Central memory CD8-positive, alpha-beta T cell (primary cell): Measurements from ENCODE around the gene APCS.

ENCODE experiments used
- ATAC-seq: fragments of 150-1000 bp; cut with Tn5 transposase; replicated peaks from 2 replicates; pipeline ENCODE4 v1.10.0; 2022; ENCODE audit warnings: mild to moderate bottlenecking, moderate FRiP score, moderate number of reproducible peaks; ENCODE audit not compliant: poor library complexity, severe bottlenecking; ENCODE audit errors: extremely low read depth
- DNase-seq, 2 donors: peaks; one replicate each; pipeline ENCODE4 v3.0.0; 2021; ENCODE audit warnings: low spot score in 2 of 2
- H3K27ac Mint-ChIP-seq: one replicate; pipeline ENCODE4 v1.8.0; 2022; ENCODE audit warnings: low read depth, mild to moderate bottlenecking, moderate library complexity, mixed read lengths
- H3K27me3 Mint-ChIP-seq: one replicate; pipeline ENCODE4 v1.8.0; 2022; ENCODE audit warnings: mixed read lengths
- H3K36me3 Mint-ChIP-seq: one replicate; pipeline ENCODE4 v1.8.0; 2022; ENCODE audit warnings: mild to moderate bottlenecking, moderate library complexity, mixed read lengths; ENCODE audit not compliant: insufficient read depth
- H3K4me1 Mint-ChIP-seq: one replicate; pipeline ENCODE4 v1.8.0; 2022; ENCODE audit warnings: mixed read lengths
- H3K4me3 Mint-ChIP-seq: one replicate; pipeline ENCODE4 v1.8.0; 2022; ENCODE audit warnings: mild to moderate bottlenecking, moderate library complexity, mixed read lengths
- H3K9me3 Mint-ChIP-seq: one replicate; pipeline ENCODE4 v1.8.0; 2022; ENCODE audit warnings: mixed read lengths

Gene APCS

DNA sequence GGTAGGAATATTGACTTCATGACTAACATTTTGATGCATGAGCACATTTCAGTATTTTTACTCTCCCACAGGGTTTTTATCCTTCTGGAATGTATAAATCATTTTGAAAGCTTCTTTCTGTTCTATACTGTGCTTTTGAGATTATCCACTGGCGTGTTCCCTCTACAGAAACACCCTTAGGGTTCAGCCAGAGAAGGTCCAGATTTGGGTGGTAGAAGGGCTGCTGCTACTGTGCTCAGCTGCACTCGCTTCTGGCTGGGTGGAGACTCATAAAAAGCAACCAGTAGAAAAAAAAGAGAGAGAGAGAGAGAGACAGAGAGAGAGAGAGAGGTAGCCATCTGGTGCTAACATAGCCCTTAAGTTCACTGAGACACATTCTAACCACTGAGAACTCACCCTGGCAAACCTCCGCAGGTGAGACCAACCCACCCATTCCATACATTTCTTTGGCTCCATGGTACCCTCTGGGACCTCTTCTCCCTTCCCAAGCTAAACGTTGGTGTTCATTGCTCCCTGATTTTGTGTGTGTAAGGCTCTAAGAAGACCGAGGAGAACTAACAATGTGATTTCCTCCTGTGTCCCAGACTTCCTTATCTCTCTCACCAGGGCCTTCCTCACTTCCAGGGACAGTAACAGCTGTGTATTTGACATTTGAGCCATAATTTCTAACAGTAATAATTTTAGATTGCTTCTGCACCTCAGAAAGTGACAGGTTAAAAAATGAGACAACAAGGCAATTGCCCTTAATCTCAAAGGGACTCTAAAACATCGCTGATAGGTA lies 7.2 kb downstream of the APCS start:
- Mint-ChIP-seq H3K4me1 (no peaks in the 10 kb centered on the region), H3K27me3 (peaks cover 85% of the 10 kb centered on the region), H3K36me3 (no peaks in the 10 kb centered on the region), H3K9me3 (no peaks in the 10 kb centered on the region), H3K4me3 (no peak overlapping the region), H3K27ac (no peak overlapping the region)
- DNase-seq, result no peak
- ATAC-seq, result no peak

DNA sequence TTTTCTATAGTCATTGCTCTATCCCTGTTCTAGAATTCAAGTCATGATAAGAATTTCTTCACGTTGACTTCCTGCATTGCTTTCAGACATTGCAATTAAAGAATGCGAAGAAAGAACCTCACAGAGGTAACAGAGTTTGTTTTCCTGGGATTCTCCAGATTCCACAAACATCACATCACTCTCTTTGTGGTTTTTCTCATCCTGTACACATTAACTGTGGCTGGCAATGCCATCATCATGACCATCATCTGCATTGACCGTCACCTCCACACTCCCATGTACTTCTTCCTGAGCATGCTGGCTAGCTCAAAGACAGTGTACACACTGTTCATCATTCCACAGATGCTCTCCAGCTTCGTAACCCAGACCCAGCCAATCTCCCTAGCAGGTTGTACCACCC lies 10.6 kb downstream of the APCS start:
- no peak for DNase-seq
- Mint-ChIP-seq H3K4me1 (no peaks in the 10 kb centered on the region), H3K27me3 (peaks cover 84% of the 10 kb centered on the region), H3K36me3 (no peaks in the 10 kb centered on the region), H3K27ac (no peak overlapping the region), H3K4me3 (no peak overlapping the region), H3K9me3 (no peaks in the 10 kb centered on the region)
- no peak for ATAC-seq

- H3K4me3 Mint-ChIP-seq, result no peak overlapping the region
- peaks cover 1% of the 10 kb centered on the region for H3K36me3 Mint-ChIP-seq
- peaks cover 81% of the 10 kb centered on the region for H3K27me3 Mint-ChIP-seq
- ATAC-seq (no peak), DNase-seq (no peak)
- H3K27ac Mint-ChIP-seq, result no peak overlapping the region
- no peaks in the 10 kb centered on the region for H3K4me1 Mint-ChIP-seq
- H3K9me3 Mint-ChIP-seq, result no peaks in the 10 kb centered on the region
Measured at GRCh38 chr1:159600894-159601293, 13.3 kb downstream of the APCS start.

DNA sequence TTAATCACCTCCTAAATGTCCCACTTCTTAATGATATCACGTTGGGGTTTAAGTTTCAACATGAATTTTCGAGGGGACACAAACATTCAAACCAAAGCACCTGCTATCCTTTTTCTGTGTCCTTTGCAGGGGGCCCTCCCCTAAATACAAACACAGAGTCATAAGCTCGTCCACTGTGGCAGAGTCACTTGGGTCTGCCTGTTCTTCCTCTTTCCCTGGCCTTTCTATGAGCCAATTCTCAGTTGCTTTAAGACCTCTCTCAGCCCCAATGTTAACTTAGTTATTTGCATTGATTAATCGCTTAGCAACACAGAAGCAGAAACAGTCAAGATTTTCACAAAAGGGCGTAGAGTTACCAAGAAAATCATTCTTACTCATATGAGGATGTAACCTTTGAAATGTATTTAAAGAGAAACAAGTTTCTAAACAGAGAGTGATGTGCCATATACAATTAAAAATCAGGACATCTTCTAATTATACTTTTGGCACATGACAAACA lies 14.9 kb downstream of the APCS start:
- peaks cover 76% of the 10 kb centered on the region for H3K27me3 Mint-ChIP-seq
- H3K36me3 Mint-ChIP-seq, result peaks cover 2% of the 10 kb centered on the region
- H3K27ac Mint-ChIP-seq, result no peak overlapping the region
- H3K4me1 Mint-ChIP-seq, result no peaks in the 10 kb centered on the region
- DNase-seq, result no peak
- no peaks in the 10 kb centered on the region for H3K9me3 Mint-ChIP-seq
- H3K4me3 Mint-ChIP-seq, result no peak overlapping the region
- ATAC-seq, result no peak

DNA sequence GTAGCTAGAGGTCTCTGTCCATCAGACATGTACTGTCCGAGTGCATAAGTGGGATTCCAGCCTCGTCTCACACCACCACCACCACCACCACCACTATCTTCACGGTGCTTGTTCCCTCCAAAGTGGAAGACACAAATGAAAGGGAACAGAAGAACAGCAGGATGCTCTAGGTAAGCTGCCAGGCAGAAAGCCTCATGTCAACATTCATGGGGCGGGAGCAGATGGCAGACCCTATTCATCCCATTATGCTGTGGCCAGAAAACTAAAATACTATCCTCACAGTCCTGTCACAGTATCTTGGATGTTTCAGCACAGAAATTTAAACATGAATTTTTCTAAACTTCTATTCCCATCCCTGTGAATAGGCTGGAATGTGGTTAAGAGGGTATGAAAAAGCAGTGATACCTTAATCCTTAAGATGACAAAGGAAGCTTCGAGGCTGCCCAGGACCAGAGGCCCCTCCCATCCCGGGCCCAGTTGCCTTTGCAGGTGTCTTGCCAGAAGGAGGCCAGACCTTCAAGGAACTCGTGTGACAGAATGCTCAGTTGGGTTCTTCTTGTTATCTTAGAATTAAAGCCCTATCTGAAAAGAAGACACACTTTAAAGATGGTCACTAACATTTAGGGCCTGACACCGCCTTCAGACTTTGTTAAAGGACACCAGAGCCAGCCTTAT lies 24.7 kb downstream of the APCS start:
- Mint-ChIP-seq H3K27me3 (peaks cover 44% of the 10 kb centered on the region), H3K36me3 (no peaks in the 10 kb centered on the region), H3K4me1 (no peaks in the 10 kb centered on the region)

GRCh38 chr1:159632922-159633321 lies 45.3 kb downstream of the APCS start:
- Mint-ChIP-seq H3K36me3 (no peaks in the 10 kb centered on the region), H3K27ac (no peak overlapping the region), H3K4me3 (no peak overlapping the region)

More for the DNA sequence above, 24.7 kb downstream of the APCS start:
- DNase-seq, result no peak
- no peak for ATAC-seq
- no peak overlapping the region for H3K4me3 Mint-ChIP-seq
- H3K9me3 Mint-ChIP-seq, result peaks cover 5% of the 10 kb centered on the region
- no peak overlapping the region for H3K27ac Mint-ChIP-seq

More at GRCh38 chr1:159632922-159633321, 45.3 kb downstream of the APCS start:
- DNase-seq (no peak), ATAC-seq (no peak)
- Mint-ChIP-seq H3K9me3 (no peaks in the 10 kb centered on the region), H3K4me1 (no peaks in the 10 kb centered on the region), H3K27me3 (peaks cover 36% of the 10 kb centered on the region)
